ENCODE measurements around the gene PSAP. TPM values are rescaled to one million over a fixed set of nuclear protein-coding genes. Genes with fewer than 3 reads are reported as not detected.

The PSAP gene
- polyA plus RNA-seq, 3 donors = 3,391 to 8,673 (median 7,346) TPM

- H3K4me1 ChIP-seq (ENCODE audit: control insufficient read depth in 1 of 2, insufficient read depth in 2 of 2, low read length in 2 of 2) = peaks cover 52 to 78% of the 10 kb centered on the region in 2 donors
- peak; percentile 85 for TF ChIP-seq CTCF (IDR thresholded peaks at IDR 0.05)
- no peak overlapping the region for H3K4me2 ChIP-seq (replicated peaks; ENCODE audit: extremely low read depth, low read length, poor library complexity, severe bottlenecking)
- H3K27me3 ChIP-seq (ENCODE audit: control insufficient read depth in 2 of 2, insufficient read depth in 2 of 2, low read length in 2 of 2) = no peaks in the 10 kb centered on the region
- H3K27ac ChIP-seq (ENCODE audit: low read depth in 1 of 2, low read length in 2 of 2) = peak overlapping the region; percentile 6 to 31
- H3K79me2 ChIP-seq (ENCODE audit: insufficient read depth, low read length) = peaks cover 30% of the 10 kb centered on the region
- intact Hi-C loops (cut with micrococcal nuclease) = loop anchor here (5.0 to 10.0 kb wide), 2 partner anchors 85 to 497 kb away; partner anchors contain the start of gene SLC29A3 (in 1 of the 2)
- no peaks in the 10 kb centered on the region for H3K9me3 ChIP-seq (replicated peaks in 1 of 2; ENCODE audit: control insufficient read depth in 1 of 2, insufficient read depth in 1 of 2, low read length in 2 of 2)
- H3K9ac ChIP-seq (ENCODE audit: insufficient read depth, low read length, poor library complexity, severe bottlenecking) = no peak overlapping the region
- no peak overlapping the region for H3K4me3 Mint-ChIP-seq
- peaks cover 0 to 2% (median 0%) of the 10 kb centered on the region in 7 donors for H3K9me3 Mint-ChIP-seq
- H4K20me1 ChIP-seq (ENCODE audit: insufficient read depth, low read length) = peaks cover 76% of the 10 kb centered on the region
- H2AFZ ChIP-seq (ENCODE audit: insufficient read depth, low read depth, low read length, poor library complexity, severe bottlenecking) = no peak overlapping the region
- H3K36me3 ChIP-seq (replicated peaks in 1 of 2; ENCODE audit: control insufficient read depth in 1 of 2, insufficient read depth in 2 of 2, low read length in 2 of 2) = peaks cover 58 to 70% of the 10 kb centered on the region in 2 donors
- peaks cover 75 to 81% of the 10 kb centered on the region in 2 donors for H3K36me3 Mint-ChIP-seq
- H3K4me3 ChIP-seq (replicated peaks in 1 of 3; ENCODE audit: low read depth in 2 of 3, low read length in 3 of 3) = no peak overlapping the region
- DNase-seq = peak; percentile 67 to 76 (median 68)
- H3K27me3 Mint-ChIP-seq (ENCODE audit: low read depth in 3 of 3) = peaks cover 0 to 4% (median 0%) of the 10 kb centered on the region in 3 donors
- 45% methylated on average over 11 of the region's 22 CpGs for WGBS (ENCODE audit: insufficient coverage)
- H3K27ac Mint-ChIP-seq = peak overlapping the region in 5 of 7 donors; percentile 53 to 78 (median 58)
- H3K4me1 Mint-ChIP-seq = peaks cover 64% of the 10 kb centered on the region
Measured at GRCh38 chr10:71812016-71812912, 38.8 kb downstream of the PSAP start.

- Histone ChIP-seq H3K36me3 (replicated peaks in 1 of 2; ENCODE audit: control insufficient read depth in 1 of 2, insufficient read depth in 2 of 2, low read length in 2 of 2) (peaks cover 49 to 60% of the 10 kb centered on the region in 2 donors), H3K27ac (ENCODE audit: low read depth in 1 of 2, low read length in 2 of 2) (peak overlapping the region in 1 of 2 donors; percentile 14), H3K9ac (ENCODE audit: insufficient read depth, low read length, poor library complexity, severe bottlenecking) (no peak overlapping the region), H3K9me3 (replicated peaks in 1 of 2; ENCODE audit: control insufficient read depth in 1 of 2, insufficient read depth in 1 of 2, low read length in 2 of 2) (no peaks in the 10 kb centered on the region), H3K4me1 (ENCODE audit: control insufficient read depth in 1 of 2, insufficient read depth in 2 of 2, low read length in 2 of 2) (peaks cover 52 to 78% of the 10 kb centered on the region in 2 donors), H3K27me3 (ENCODE audit: control insufficient read depth in 2 of 2, insufficient read depth in 2 of 2, low read length in 2 of 2) (no peaks in the 10 kb centered on the region), H4K20me1 (ENCODE audit: insufficient read depth, low read length) (peaks cover 73% of the 10 kb centered on the region), H3K79me2 (ENCODE audit: insufficient read depth, low read length) (peaks cover 21% of the 10 kb centered on the region), H3K4me2 (replicated peaks; ENCODE audit: extremely low read depth, low read length, poor library complexity, severe bottlenecking) (no peak overlapping the region), H3K4me3 (replicated peaks in 1 of 3; ENCODE audit: low read depth in 2 of 3, low read length in 3 of 3) (no peak overlapping the region), H2AFZ (ENCODE audit: insufficient read depth, low read depth, low read length, poor library complexity, severe bottlenecking) (no peak overlapping the region)
- Mint-ChIP-seq H3K27ac (peak overlapping the region in 3 of 7 donors; percentile 56 to 70 (median 56)), H3K36me3 (peaks cover 66 to 74% of the 10 kb centered on the region in 2 donors), H3K4me1 (peaks cover 64% of the 10 kb centered on the region), H3K27me3 (ENCODE audit: low read depth in 3 of 3) (peaks cover 0 to 4% (median 0%) of the 10 kb centered on the region in 3 donors), H3K4me3 (no peak overlapping the region), H3K9me3 (peaks cover 0 to 2% (median 0%) of the 10 kb centered on the region in 7 donors)
- TF ChIP-seq CTCF (IDR thresholded peaks at IDR 0.05) = no peak
- DNase-seq = no peak
- WGBS (ENCODE audit: insufficient coverage) = 88% methylated on average over 13 of the region's 19 CpGs
- intact Hi-C loops (cut with micrococcal nuclease) = loop anchor here (5.0 to 10.0 kb wide), 2 partner anchors 84 to 497 kb away; partner anchors contain the start of gene SLC29A3 (in 1 of the 2)
Measured at GRCh38 chr10:71811351-71811750, 39.7 kb downstream of the PSAP start.
